ENCODE data around the gene CYTH3.
"Not testable (repeated sequence)": the region's sequence is repeated elsewhere in the genome, so short reads cannot be mapped to it uniquely, and the experiment has no call there.

Gene CYTH3

GRCh38 chr7:6154542-6155404, 117.7 kb downstream of the CYTH3 start:
- DNase-seq (ENCODE audit: low read depth in 4 of 4, low spot score in 1 of 4): no peak

GRCh38 chr7:6153646-6154541, 118.5 kb downstream of the CYTH3 start:
- DNase-seq (ENCODE audit: low read depth in 4 of 4, low spot score in 1 of 4): no peak

GRCh38 chr7:6151994-6152735, 120.3 kb downstream of the CYTH3 start:
- DNase-seq (ENCODE audit: low read depth in 4 of 4, low spot score in 1 of 4): no peak

GRCh38 chr7:6151527-6151926, 120.9 kb downstream of the CYTH3 start:
- DNase-seq (ENCODE audit: low read depth in 4 of 4, low spot score in 1 of 4): not testable (repeated sequence)

GRCh38 chr7:6149996-6150395, 122.4 kb downstream of the CYTH3 start:
- DNase-seq (ENCODE audit: low read depth in 4 of 4, low spot score in 1 of 4): no peak

GRCh38 chr7:6148724-6149360, 123.6 kb downstream of the CYTH3 start:
- DNase-seq (ENCODE audit: low read depth in 4 of 4, low spot score in 1 of 4): no peak

- DNase-seq (ENCODE audit: low read depth in 4 of 4, low spot score in 1 of 4): no peak
Observed at GRCh38 chr7:6147627-6148026, 124.8 kb downstream of the CYTH3 start.

- no peak for DNase-seq (ENCODE audit: low read depth in 4 of 4, low spot score in 1 of 4)
Observed at GRCh38 chr7:6146666-6147065, 125.8 kb downstream of the CYTH3 start.

GRCh38 chr7:6143997-6144396, 128.4 kb downstream of the CYTH3 start:
- no peak for DNase-seq (ENCODE audit: low read depth in 4 of 4, low spot score in 1 of 4)

GRCh38 chr7:6142871-6143380, 129.5 kb downstream of the CYTH3 start:
- no peak for DNase-seq (ENCODE audit: low read depth in 4 of 4, low spot score in 1 of 4)

- DNase-seq (ENCODE audit: low read depth in 4 of 4, low spot score in 1 of 4): no peak
Observed at GRCh38 chr7:6139189-6139996, 133.0 kb downstream of the CYTH3 start.

- no peak for DNase-seq (ENCODE audit: low read depth in 4 of 4, low spot score in 1 of 4)
Observed at GRCh38 chr7:6136475-6136874, 135.9 kb downstream of the CYTH3 start.

- DNase-seq (ENCODE audit: low read depth in 4 of 4, low spot score in 1 of 4): no peak
Observed at GRCh38 chr7:6133249-6133648, 139.2 kb downstream of the CYTH3 start.

GRCh38 chr7:6130007-6130587, 142.3 kb downstream of the CYTH3 start:
- no peak for DNase-seq (ENCODE audit: low read depth in 4 of 4, low spot score in 1 of 4)

- no peak for DNase-seq (ENCODE audit: low read depth in 4 of 4, low spot score in 1 of 4)
Observed at GRCh38 chr7:6128205-6128604, 144.2 kb downstream of the CYTH3 start.

- no peak for DNase-seq (ENCODE audit: low read depth in 4 of 4, low spot score in 1 of 4)
Observed at GRCh38 chr7:6127110-6127490, 145.3 kb downstream of the CYTH3 start.

GRCh38 chr7:6123843-6124242, 148.6 kb downstream of the CYTH3 start:
- DNase-seq (ENCODE audit: low read depth in 4 of 4, low spot score in 1 of 4): no peak

- no peak for DNase-seq (ENCODE audit: low read depth in 4 of 4, low spot score in 1 of 4)
Observed at GRCh38 chr7:6121141-6121540, 151.3 kb downstream of the CYTH3 start.

- no peak for DNase-seq (ENCODE audit: low read depth in 4 of 4, low spot score in 1 of 4)
Observed at GRCh38 chr7:6117533-6117932, 154.9 kb downstream of the CYTH3 start.

- no peak for DNase-seq (ENCODE audit: low read depth in 4 of 4, low spot score in 1 of 4)
Observed at GRCh38 chr7:6116211-6116610, 156.2 kb downstream of the CYTH3 start.
